HUDEP-2 (cell line): ENCODE results near the gene ZCCHC24.

Source experiments
- DNase-seq, 76 experiments: peaks; one replicate each; lab custom pipeline; 2025; ENCODE audit not compliant: unreplicated experiment in 76 of 76; lab: John Stamatoyannopoulos, UW

Gene ZCCHC24

GRCh38 chr10:79445161-79445976 lies at the start of gene ZCCHC24:
TSS of gene ZCCHC24 (minus strand) at chr10:79445624. CDS start at chr10:79445440, 184 bp downstream.
- DNase-seq = peak in 75 of 76 experiments; percentile 73 to 99 (median 96)

- no peak for DNase-seq
These were observed 48.4 kb upstream of the ZCCHC24 start for GRCh38 chr10:79493806-79494205.

- DNase-seq = no peak
These were observed 47.4 kb upstream of the ZCCHC24 start for GRCh38 chr10:79492839-79493238.

GRCh38 chr10:79492256-79492655 lies 46.8 kb upstream of the ZCCHC24 start:
- DNase-seq = no peak

- DNase-seq = no peak
These were observed 45.9 kb upstream of the ZCCHC24 start for GRCh38 chr10:79491143-79491835.

GRCh38 chr10:79490400-79491142 lies 45.1 kb upstream of the ZCCHC24 start:
- DNase-seq = no peak

- no peak for DNase-seq
These were observed 43.4 kb upstream of the ZCCHC24 start for GRCh38 chr10:79488870-79489269.

- DNase-seq = no peak
These were observed 42.9 kb upstream of the ZCCHC24 start for GRCh38 chr10:79488336-79488735.

GRCh38 chr10:79487296-79488194 lies 42.1 kb upstream of the ZCCHC24 start:
- peak in 51 of 76 experiments; percentile 2 to 61 (median 26) for DNase-seq

GRCh38 chr10:79484476-79484875 lies 39.1 kb upstream of the ZCCHC24 start:
- no peak for DNase-seq

GRCh38 chr10:79483948-79484347 lies 38.5 kb upstream of the ZCCHC24 start:
- no peak for DNase-seq

- no peak for DNase-seq
These were observed 37.9 kb upstream of the ZCCHC24 start for GRCh38 chr10:79483299-79483698.

- DNase-seq = no peak
These were observed 37.3 kb upstream of the ZCCHC24 start for GRCh38 chr10:79482741-79483140.

GRCh38 chr10:79482304-79482703 lies 36.9 kb upstream of the ZCCHC24 start:
- DNase-seq = no peak

GRCh38 chr10:79479283-79479909 lies 34.0 kb upstream of the ZCCHC24 start:
- DNase-seq = no peak

GRCh38 chr10:79477456-79477855 lies 32.0 kb upstream of the ZCCHC24 start:
- no peak for DNase-seq

GRCh38 chr10:79476645-79477044 lies 31.2 kb upstream of the ZCCHC24 start:
- DNase-seq = no peak

GRCh38 chr10:79475877-79476276 lies 30.5 kb upstream of the ZCCHC24 start:
- no peak for DNase-seq

- no peak for DNase-seq
These were observed 29.8 kb upstream of the ZCCHC24 start for GRCh38 chr10:79475119-79475653.
